Activated CD8-positive, alpha-beta memory T cell treated with anti-CD3 and anti-CD28 coated beads, Interleukin-2, amount 50 U/mL, for 24 hours (primary cell): ENCODE results near the gene ZNF536.

Experiments
- DNase-seq: peaks from one replicate; pipeline ENCODE4 v3.0.0-alpha.2; 2020; ENCODE audit errors: extremely low read depth

The ZNF536 gene

DNA sequence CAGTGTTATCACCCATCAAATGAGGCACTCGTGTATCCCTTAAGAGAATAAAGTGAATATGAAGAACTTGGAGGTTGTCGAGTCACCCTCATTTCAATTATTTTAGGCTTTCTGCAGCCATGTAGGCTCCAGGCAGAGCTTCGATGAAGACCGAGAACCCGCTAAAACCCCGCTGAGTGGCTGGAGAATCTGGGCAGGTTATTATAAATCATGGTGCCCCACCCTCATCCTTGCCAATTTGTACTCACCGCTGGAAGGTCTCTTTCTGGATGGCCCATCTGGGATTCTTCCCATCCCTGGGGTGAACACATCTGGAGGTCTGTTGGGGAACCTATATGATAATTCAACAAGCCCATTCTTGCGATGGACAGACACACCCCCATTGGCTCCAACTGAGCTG lies 190.8 kb downstream of the ZNF536 start:
- DNase-seq: no peak

DNA sequence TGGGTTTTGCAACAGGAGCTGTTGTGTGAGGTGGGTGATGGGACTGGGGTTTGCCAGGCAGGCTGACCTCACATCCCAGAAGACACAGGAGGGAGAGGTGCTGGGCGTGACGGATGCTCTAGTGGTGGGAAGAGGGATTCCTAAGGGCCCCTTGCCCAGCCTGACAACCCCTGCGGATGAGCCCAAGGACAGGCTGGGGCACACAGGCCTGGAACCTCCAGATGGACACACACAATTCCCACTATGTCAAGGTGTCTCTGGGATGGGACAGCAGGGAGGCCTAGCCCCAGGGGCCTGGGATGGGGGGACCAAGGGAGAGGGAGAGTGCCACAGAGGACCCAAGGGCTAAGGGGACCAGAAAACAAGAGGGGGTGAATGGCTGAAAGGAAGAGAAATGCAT lies 191.5 kb downstream of the ZNF536 start:
- DNase-seq: no peak

DNA sequence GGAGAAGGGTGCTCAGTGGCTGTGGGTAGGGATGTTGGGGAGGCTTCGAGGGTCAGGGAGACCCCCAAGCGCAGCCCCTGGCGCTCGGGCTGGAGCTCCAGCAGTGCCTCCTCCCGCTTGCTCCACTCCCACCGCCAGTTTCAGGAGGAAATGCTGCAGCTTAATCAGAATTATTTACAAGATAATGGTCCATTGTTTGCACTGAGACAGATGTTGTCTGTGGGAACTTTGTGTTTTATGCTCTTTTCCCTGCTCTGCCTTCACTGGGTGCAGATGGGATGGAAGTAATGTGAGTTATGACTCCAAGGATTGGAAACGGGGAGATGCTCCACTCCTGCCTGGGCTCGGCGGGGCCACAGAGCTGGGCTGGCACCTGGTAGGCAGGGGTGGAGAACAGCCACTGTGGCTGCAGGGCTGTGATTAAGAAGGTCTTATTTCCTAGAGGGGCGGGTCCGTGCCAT lies 192.4 kb downstream of the ZNF536 start:
- no peak for DNase-seq

DNA sequence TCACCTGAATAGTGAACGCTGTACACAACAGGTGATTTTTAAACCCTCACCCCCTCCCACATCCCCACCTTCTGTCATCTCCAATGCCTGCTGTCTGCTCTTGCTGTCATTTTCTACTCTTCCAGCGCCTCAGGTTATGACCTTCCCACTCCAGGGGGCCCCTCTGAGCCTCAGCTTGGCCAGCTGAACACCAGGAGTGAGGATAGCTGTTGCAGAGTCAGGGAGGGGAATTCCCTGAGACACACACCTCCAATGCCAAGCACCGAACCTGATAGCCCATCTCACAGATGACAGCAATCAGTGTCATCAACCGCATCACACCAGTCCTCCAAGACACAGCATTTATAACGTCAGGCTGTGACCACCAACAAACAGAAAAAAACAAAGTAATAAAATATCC lies 193.5 kb downstream of the ZNF536 start:
- no peak for DNase-seq

DNA sequence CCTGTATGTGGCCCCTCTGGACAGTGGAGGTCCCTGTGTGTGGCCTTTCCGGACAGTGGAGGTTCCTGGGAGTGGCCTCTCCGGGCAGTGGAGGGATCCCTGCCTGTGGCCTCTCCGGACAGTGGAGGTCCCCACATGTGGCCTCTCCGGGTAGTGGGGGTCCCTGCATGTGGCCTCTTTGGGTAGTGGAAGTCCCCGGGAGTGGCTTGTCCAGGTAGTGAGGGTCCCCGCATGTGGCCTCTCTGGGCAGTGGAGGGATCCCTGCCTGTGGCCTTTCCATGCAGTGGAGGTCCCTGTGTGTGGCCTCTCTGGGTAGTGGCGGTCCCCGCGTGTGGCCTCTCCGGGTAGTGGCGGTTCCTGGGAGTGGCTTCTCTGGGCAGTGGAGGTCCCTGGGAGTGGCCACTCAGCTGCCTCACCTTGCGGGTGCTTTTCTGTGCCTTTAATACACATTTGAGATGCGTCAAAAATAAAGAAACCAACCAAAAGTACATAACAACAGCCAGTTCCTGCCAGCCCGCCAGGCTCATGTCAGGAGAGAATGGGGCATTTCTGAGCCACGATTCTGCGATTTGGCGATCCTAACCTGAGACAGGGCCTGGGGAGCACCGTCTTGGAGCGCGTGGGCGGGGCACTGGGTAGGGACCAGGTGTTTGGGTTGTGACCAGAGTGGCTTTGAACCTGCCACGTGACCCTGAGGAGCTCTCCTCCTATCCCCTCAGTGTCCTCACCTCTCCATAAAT lies 194.7 kb downstream of the ZNF536 start:
- DNase-seq: no peak

DNA sequence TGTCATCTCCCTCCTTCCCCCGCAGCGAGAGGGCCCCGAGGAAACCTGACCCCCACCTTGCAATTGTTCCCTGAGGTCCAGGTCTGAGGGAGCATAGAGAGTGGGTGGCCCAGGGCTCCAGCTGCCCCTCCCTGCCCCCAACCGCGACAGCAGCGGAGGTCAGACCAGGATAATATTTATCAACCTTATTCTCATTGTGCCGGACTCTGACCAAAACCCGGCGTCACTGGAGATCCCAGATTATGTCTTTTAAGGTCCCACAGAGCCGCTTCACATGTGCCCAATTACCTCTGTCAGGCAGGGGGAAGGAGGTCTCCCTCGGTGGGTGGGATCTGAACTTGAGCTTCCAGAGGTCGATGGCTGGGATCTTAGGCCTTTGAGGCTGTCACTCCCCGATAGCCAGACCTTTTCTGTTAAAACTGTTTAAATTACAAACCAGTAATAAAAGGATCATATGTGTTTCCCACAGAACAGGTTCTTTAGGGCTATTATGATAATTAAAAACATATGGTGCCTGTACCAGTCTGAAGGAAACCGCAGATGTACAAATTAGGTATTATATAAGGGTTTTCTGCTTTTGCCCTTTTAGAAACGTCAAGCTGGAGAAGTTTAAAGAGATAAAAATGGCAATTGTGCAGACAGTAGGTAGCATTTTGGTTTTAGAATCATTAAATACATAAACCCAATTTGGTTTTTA lies 195.5 kb downstream of the ZNF536 start:
- no peak for DNase-seq

DNA sequence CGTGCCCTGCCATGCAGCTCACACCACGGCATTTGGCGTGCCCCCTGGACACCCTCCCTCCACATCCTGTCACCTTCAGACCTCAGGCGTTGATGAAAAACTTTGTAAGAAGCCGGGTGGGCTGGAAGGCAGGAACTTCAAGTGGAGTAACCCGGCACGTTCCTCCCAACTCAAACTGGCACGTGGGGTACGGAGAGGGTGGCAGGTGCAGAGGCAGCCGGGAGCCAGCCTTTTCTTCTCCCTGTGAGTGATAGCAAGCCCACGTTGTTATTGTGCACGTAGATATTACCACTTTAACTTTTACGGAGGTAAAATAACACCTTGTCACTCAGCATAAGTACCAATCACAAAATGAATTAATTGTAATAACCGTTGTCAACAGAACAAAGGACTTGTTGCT lies 198.0 kb downstream of the ZNF536 start:
- no peak for DNase-seq

DNA sequence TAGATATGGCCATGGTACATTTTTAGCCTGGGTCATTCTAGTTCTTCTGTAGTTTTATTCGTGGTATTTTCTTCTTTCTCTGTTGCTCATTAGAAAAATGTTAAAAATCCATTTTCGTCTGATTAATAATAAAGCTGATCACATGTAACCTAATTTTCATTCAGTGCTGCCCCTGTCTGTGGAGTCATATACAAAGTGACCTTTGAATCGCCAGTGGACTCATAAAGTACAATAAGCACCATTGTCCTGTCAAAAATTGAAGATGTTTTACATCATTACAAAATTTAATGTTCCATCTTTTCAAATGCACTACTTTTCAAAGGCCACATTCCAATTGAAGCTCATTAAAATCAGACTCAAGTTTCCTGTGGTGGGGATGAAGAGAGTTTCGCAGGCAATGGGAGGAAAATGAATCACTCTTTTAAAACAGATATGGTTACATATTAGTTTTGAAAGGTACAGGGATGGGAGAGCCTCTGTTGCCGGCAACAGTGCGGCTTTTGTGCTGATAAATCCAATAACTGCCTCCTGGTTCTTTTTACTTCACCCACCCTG lies 205.4 kb downstream of the ZNF536 start:
- DNase-seq: no peak

DNA sequence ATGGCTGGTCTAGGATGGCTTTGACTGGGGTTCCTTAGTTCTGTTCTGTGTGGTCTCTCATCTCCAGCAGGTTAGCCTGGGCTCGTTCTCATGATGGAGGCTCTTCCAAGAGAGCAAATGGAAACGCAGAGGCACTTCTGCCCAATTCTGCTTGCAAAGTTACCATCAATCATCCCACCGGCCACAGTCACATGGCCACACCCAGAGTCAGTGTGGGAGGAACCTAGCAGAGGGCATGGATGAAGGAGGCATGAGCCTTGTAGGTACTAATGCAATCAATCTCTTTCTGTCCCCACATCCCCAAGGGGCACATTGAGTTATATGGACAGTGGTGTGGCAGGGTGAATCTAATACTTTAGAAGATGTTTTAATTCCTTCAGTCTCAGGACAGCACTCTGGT lies 207.2 kb downstream of the ZNF536 start:
- DNase-seq: no peak

DNA sequence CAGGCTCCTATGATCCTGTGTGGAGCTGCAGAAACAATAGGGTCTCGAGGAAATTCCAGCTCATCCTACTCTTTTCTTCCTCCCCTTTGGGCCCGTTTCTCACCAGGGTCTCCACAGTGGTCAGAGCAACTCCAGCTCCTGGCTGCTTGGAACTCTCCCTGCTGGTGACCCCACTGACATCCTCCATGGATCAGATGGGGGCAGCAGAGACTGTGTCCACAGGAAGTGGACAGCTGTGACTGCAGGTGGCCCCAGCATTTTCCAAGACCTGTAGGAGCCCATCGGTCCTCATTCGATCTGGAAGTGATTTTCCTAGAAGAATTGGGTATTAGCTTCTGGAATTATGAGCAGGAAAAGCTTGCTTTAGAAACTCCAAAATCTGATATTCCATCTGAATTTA lies 208.5 kb downstream of the ZNF536 start:
- DNase-seq: no peak

DNA sequence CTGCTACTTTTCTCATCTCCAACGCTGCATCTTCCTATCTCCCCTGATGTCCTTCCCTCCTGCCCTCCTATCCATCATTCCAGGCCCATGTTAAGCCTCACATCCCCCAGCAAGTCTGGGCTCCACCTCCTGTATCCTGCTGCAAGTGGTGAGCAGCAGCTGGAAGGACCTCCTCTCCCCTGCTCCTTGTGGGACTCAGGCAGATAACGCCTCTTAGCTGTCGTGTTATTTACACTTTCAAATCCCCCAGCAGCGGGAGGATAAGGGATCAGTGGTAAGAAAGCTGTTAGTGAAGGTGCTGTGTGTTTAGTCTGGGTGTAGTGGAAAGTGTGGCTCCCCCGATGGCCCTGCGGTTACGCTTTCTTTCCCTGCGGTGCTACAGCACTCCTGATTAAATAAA lies 211.9 kb downstream of the ZNF536 start:
- no peak for DNase-seq

DNA sequence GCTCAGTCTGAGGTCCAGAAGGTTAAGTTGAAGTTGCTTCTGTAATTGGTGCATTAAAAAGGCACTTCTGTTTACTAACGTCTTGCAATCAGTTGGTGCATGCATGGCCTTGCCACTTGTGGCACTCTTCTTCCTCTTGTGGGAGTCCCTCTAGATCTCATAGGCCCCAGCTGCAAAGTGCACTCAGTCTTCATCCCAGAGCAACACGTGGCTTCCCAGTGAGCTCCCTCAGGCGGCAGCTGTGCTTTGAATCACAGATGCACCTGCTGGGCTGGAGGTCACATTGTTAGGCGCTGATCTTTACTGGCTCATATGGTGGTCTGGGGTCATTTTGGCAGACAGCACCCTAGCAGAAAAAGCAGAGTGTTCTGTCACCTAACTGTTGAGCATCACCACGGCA lies 215.7 kb downstream of the ZNF536 start:
- DNase-seq: no peak

DNA sequence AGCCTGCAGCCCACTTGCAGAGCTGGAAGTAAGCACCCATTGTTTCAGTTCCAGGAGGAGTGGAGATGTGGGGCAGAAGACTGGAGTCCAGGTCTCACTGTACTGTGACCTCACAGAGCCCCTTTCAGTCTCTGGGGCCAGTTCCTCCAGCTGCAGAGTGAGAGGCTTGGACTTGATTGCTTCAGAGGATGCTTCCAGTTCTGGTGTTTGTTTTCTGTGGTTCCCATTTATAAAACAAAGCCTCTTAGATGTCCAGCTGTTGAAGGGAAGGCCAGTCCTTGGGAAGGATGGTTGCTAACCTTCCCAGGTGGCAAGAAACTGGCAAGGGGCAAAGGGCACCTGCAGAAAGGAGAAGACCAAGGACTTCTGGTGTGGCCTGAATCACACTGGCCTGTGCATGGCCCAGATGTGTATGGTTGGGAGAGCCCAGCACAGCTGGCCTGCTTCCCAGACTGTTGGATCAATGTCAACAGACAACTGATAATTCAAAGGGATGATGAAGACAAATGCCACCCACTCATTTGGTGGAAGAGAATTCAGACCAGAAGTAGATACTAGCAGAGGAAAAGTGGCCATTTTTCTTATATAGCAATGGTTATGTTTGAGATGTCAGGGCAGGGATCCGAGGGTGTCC lies 218.5 kb downstream of the ZNF536 start:
- no peak for DNase-seq

DNA sequence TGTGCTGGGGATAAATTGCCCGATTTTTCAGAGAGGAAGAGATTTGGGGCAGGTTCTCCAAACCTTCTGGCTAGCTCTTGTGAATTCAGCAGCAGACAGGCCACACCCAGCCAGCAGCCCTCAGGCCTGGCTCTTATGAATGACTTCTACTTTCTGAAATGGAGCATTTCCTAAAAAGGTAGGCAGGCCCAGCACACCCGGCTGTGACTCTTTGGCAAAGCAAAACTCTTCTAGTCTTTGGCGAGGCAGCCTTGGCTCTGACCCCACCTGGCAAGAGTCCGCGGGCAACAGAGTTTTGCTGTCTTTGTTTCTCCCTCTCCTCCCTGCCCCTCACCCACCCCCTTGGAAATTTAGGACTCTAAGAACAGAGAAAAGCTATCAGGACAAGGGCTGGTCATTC lies 221.2 kb downstream of the ZNF536 start:
- DNase-seq: no peak

DNA sequence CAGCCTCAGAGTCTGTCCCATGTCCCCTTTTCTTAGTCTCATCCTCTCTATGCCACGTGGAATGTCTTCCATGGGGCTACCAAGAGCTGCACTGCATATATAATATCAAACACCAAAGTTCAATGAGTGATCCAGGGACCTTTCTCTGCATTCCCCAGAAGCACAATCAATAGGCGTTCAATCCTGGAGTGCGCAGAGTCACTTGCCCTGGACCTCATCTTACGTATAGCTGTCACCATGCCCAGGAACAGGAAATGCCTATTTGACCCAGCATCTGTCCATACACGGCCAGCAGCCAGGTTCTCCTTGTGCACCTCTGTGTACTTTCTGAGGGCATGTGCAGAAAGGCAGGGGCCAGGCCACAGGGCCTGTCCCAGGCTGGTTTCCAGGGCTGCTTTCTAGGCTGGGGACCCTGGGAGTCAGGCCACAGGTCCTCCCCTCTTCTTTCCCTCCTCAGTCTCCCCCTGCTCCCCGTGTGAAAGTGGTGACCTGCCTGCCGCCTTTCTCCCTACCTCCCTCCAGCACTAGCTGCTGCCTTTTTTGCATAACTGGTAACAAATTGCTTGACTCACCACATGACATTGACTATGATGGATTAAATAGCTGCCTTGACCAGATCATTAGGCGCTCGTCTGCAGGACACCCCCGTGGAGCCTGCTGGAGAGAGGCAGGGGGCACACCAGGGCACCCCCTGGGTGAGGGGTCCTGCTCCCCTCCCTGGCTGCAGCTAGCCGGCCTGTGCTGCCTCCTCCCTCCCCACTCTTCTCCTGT lies 222.0 kb downstream of the ZNF536 start:
- no peak for DNase-seq

DNA sequence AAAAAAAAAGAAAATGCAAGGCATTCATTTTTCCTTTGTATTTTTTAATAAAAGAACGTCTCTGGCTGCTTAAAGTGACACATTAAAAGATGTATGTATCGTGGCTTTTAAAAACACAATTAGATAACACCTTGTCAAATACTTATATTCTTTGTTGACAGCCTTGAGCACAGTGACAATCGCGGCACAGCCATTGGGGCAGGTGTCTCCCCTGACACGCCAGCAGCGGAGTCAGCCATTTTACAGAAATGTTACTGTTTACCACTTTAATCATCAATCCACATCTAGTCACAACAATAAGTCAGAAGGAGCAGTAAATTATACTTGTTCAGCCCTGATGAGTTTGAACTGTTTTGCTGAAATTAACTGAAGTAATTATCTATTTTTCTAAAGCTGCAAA lies 224.1 kb downstream of the ZNF536 start:
- DNase-seq: no peak

DNA sequence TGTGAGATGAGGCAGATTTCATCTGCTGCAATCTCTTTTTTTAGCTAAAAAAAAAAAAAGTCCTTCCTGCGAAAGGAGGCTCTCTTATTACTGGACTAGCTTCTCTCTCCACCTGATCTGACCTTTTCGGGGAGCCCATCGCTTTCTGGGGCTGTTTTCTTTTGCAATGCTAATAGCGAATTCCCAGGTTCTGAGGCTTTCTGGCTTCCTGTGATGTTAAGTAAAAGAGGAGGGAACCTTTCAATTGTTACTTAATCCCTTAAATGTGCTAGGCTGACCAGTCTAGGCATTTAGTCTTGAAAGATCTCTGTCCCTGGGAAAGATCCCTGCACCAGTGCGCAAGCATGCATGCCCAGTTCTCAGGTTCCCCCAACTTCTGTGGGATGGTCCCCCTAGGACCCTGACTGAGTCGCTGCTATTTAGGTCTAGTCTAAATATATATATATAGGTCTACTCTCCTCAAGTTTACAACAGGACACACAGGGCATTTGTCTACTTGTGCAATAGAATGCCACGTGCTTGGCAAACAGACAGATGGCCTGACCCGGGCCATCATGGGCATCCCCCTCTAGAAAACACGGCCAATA lies 224.7 kb downstream of the ZNF536 start:
- DNase-seq: no peak

DNA sequence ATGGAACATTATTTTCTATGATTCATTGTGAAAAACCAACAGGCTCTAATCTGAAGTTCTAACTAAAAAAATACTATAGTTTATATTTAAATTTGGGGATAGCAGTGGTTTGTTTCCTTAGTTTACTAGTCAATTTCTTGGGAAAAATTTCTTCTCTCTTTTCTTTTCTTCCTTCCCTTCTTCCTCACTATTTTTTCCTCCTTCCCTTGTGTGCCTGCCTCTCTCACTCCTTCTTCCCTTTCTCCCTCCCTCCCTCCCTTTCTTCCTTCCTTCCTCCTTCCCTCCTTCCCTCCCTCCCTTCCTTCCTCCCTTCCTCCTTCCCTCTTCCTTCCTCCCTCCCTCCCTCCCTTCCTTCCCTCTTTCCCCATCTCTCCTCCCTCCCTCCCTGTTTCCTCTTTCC lies 226.5 kb downstream of the ZNF536 start:
- DNase-seq: no peak

DNA sequence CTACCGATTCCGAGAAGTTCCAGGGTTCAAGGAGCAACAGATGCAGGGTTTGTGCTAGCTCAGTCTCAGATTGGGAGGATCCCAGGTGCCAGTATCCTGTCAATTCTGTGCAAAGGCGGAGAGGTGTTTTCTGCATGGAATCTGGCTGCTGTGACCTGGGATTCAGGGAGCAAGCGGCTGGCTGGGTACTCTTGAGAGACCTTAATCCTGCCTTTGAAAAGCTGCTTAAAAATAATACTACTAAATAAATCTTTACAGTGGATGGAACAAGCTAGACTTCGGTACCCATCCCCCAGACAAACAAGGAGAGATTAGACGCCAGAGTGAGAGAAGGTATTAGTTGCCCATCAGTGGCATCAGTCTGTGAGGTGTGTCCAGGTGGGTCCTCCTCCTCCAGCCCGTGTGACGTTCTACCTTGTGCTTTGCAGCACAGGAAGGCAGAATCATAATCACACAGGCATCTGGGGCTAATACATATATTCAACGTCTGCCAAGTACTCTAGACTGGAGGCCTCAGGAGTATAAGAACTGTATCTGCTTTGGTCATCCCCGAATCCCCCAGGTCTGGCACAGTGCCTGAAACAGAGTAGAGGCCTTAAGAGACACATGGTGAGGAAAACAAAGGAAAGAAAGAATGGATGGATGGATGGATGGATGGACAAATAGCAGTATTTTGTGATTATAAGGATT lies 230.6 kb downstream of the ZNF536 start:
- no peak for DNase-seq

DNA sequence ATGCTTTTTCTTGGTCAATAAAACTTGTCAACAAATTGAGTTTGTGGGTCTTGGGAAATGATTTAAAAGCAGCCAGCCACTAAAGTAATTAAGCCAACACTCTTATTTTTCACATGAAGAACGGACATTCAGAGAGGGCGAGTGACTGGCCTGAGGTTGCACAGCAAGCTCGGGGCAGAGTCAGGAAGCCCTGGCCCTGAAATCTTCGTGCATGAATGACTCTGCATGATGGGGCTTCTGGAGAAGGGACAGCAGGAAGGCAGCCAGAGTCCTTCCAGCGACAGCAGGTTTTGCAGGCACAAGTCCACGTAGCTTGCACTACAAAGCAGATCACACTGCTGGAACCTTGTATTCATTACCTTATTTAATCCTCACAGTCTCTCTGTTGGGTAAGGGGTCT lies 232.5 kb downstream of the ZNF536 start:
- DNase-seq: no peak

DNA sequence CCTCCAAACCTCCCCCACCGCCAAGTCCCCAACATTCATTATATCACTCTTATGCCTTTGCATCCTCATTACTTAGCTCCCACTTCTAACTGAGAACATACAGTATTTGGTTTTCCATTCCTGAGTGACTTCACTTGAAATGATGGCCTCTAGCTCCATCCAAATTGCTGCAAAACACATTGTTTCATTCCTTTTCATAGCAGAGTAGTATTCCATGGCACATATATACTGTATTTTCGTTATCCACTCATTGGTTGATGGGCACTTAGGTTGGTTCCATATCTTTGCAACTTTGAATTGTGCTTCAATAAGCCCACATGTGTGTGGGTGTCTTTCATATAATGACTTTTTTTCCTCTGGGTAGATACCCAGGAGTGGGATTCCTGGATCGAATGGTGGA lies 233.1 kb downstream of the ZNF536 start:
- no peak for DNase-seq
